GM19238 (cell line): ENCODE measurements around the gene GNAL.
"Not testable (repeated sequence)": the region's sequence is repeated elsewhere in the genome, so short reads cannot be mapped to it uniquely, and the experiment has no call there.

Experiments
- DNase-seq: peaks from one replicate; pipeline ENCODE4 v3.0.0; 2011; ENCODE audit warnings: low spot score; ENCODE audit not compliant: insufficient read length

GNAL gene

DNA sequence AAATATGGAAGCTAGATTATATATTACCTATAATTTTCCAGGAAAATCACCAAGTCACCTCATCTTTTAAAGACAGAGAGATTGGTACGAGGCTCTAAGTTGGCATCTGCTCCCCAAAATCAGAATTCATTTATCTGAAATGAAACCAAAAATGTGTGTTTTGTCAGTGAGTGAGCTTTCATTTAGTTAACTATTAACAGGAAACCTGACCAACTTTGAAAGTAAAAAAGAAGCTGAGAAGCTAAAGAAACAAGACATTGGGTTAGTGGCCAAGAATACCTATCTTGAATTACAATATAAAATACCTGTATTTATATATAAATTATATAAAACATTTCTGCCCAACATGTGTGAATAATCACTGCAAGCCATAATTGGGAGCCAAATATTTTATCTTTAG, 217.1 kb downstream of the GNAL start:
- DNase-seq = no peak

DNA sequence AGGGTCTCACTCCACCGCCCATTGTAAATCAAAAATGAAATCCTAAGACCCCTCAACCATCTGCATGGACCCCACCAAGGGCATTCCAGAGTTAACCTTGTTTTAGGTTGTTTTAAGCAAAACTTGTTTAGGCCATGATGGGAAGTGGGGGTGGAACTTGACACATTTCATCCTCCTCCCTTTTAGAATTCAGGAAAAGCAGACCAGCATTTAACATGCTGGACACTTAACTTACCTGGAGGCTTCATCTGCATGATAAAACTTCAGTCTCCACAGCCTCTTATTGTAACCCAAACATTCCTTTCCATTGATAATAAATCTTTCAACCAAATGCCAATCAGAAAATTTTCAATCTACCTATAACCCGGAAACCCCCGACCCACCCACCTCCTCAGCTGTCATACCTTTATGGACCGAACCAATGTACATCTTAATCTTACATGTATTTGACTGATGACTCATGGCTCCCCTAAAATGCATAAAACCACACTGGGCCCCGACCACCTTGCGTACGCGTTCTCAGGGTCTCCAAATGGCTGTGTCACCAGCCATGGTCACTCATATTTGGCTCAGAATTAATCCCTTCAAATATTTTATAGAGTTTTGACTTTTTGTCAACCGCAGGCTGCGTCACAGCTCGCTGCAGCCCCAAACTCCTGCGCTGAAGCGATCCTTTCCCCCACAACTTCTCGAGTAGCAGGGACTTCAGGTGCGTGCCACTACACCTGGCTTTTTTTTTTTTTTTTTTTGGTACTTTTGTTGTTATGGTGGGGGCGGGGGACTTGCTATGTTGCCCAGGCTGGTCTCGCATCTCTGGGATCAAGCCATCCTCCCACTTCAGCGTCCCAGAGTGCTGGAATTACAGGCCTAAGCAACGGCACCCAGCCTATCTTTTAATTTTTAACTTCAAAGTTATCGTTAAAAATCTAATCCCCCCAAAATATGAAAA, 218.1 kb downstream of the GNAL start:
- DNase-seq = no peak

DNA sequence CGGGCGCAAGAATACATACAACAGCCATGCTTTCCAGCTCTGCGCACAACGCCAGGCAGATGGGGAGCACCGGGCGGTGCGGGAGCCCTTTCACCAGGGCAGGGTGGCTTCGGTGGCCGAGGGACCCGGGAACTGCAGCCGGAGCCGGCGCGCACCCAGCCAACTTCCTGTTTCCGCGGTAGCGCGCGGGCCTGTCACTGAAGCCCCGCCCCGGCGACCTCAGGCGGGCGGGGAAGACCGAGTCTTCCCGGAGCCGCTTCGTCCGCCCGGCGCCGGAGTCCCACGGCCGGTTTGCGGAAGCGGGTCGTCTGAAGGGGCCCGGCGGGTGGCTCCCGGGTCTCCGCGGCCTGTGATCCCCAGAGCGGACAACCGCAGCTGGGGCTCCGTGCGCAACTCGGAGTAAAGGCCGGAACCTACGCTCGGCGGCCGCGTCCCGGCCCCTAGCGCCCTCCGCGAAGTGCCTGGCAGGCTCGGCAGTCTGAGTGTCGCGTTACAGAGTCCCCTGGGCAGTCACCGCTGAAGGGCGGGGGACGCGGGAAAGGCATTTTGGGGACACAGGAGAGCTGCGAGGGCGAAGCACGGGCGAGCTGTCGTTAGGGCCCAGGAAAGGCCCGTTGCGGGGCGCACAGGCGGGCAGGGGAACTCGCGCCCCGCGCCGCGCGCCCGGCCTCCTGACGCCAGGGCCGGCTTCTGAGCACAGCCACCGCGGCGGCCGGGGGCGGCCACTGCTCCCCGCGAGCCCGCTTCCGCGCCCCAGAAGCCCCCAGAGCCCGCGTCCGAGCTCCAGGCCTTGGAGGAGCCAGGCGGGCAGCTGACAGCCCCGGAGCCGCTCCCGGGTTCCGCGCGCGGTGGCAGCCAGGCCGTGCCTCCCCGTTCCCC, 219.4 kb downstream of the GNAL start, which contains the start of gene MPPE1:
TSS of gene MPPE1 (minus strand) at position 136 of the 879 bp plus-strand sequence. CDS start 11,053 bp downstream, outside the sequence.
- DNase-seq = peak; percentile 92

DNA sequence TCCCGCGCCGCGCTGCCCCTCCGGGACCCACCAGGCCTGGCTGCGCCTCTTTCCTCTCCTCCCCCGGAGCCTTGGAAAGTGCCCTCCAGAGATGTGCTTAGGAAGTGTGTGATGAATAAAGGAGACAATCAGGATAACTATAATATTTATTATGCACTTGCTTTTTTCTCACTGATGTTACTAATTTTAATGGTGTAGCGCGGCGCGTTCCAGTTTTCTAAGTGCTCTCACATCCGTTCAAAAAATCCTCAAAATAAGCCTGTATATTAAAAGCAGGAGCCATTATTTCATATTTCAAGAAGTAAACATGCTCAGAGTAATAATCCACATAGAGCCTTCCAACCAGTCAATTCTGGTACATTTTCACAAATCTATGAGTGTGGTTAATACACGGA, 220.0 kb downstream of the GNAL start:
- no peak for DNase-seq

DNA sequence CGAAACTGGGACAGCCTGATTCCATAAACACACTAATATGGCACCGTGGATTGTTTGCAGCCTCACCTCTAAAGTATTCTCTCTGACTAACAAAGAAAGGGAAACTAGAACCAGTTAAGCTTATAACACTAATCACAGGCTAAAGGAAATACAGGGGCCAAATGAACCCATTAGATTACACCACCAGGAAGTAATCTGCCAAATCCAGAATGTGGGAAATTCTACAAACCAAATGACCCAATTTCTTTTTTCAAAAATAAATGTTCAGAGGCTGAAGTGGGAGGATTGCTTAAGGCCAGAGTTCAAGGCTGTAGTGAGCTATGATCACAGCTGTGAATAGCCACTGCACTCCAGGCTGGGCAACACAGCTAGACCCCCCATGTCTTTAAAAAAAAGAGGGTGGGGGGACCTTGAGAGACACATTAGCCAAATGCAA, 220.5 kb downstream of the GNAL start:
- no peak for DNase-seq

DNA sequence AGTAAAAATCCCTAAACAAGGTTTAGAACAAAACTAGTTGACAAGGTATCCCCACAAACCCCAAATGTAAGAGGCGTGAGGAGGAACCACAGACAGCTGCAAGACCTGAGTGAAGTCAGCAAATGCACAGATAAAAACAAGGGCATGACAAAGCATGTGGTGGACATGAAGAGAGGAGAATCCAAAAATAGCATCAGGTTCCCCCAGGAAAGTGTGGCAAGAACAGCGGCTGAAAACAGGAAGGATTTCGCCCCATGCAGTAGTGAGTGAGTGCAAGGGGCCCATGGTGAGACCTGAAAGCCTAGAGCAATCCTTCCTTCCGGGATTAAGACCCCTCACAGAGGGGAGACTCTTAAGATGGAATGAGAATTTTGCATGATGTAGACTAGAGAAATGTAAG, 227.8 kb downstream of the GNAL start:
- not testable (repeated sequence) for DNase-seq

DNA sequence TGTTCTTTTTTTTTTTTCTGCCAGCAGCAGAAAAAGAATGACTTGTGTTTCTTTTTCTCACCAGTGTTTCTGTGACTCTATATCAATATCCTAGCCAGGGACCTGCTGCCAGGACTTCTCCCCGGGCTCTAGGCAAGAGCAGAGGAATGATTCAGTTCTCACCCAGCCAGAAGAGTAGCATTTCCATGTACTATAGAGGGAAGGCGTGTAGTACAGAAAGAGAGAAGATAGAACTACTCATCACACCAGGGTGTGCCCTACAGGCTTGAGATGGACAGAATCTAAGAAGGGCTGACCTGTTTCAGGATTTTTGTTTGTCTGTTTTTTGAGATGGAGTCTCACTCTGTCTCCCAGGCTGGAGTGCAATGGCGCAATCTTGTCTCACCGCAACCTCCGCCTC, 230.5 kb downstream of the GNAL start:
- DNase-seq = not testable (repeated sequence)

DNA sequence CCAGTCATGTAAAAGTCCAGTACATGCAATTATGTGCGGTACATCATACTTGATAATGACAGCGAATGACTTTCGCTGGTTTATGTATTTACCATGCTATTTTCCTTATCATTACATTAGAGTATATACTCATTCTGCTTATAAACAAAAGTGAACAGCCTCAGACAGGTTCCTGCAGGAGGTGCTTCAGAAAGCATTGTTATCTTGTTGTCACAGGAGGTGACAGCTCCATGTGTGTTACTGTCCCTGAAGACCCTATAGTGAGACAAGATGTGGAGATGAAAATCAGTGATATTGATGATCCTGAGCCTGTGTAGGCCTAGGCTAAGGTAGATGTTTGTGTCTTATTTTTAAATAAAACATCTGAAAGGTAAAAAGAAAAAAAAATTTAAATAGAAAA, 234.4 kb downstream of the GNAL start:
- DNase-seq = no peak

DNA sequence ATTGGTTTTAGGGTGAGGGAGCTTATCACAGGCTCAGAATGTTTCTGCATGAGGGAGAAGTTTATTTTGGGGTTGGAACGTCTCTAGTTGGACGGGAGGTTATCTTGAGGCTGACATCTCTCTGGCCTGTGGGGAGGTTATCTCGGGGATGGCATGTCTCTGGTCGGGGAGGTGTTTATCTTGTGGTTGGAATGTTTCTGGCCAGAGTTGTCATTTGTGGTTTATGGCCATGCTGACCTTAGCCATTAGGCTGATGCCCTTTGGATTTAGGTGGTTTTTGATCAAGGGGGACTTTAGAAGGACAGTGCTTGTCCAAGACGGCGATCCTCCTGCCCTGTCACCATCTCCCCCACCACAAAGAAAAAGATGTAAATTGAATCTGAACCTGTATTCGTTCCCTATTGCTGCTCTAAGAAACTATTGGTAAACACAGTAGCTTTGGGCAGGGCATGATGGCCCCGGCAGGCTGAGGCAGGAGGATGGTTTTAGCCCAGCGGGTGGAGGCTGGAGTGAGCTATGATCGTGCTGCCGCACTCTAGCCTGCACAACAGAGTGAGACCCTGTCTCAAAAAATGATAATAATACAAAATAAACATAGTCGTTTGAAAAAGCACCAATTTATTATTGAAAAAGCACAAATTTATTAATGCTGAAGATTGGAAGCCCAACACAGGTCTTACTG, 236.9 kb downstream of the GNAL start:
- DNase-seq = no peak

DNA sequence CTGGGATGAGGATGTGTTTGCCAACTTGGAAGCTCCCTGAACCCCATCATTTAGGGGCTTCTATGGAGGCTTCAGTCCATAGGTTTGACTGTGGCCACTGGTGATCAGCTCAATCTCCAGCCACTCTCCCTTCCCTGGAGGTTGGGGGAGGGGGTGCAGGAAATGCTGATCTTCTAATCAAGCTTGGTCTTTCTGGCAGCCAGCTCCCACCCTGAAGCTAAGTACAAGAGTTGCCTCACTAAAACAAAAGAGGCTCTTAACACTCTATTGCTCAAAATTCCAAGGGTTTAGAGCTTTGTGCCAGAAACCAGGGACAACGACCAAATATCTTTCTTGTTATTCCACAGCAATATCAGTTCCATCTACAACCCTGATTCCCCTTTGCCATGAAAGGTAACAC, 238.4 kb downstream of the GNAL start:
- no peak for DNase-seq

DNA sequence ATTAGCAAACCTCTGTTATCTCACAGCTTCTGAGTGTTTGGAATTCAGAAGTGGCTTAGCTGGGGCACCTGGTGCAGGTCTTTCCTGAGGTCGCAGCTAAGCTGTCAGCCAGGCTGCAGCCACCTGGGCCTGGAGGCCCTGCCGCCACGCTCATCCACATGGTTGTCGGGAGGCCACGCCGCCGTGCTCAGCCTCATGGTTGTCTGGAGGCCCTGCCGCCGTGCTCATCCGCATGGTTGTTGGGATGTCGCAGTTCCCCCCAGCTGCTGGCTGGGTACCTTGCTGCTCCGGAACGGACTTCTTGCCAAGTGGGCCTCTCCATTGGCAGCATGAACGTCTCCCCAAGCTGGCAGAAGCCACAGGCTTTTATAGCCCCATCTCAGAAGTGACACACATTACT, 243.3 kb downstream of the GNAL start:
- no peak for DNase-seq
